ENCODE measurements around the gene B3GNT4. TPM values are rescaled to one million over a fixed set of nuclear protein-coding genes. Genes with fewer than 3 reads are reported as not detected.

The B3GNT4 gene
- total RNA-seq: not detected
- polyA plus RNA-seq: under 1 TPM; 0.11 to 0.27 TPM
- long read RNA-seq, donor 1: 0 reads
- long read RNA-seq, donor 2: 0 reads
- long read RNA-seq, donor 3: 0 reads

GRCh38 chr12:122203301-122204166, at the start of gene B3GNT4:
B3GNT4 (plus strand) TSS chr12:122203709; CDS start chr12:122204619, 910 bp downstream.
- peaks cover 0 to 21% (median 11%) of the 10 kb centered on the region in 12 donors for H3K4me1 ChIP-seq
- ATAC-seq (peak in 3 of 4 donors; percentile 51 to 70 (median 65)), DNase-seq (peak in 4 of 5 donors; percentile 44 to 77 (median 53))
- H3K27ac ChIP-seq: no peak within 1 kb of the TSS
- peaks cover 0 to 21% (median 19%) of the 10 kb centered on the region in 9 donors for H3K36me3 ChIP-seq
- no peaks in the 10 kb centered on the region for H3K9me3 ChIP-seq
- WGBS, 4 donors: 0 to 1% (median 1%) methylated on average over 28 to 104 of the region's 104 CpGs
- peaks cover 19 to 61% (median 40%) of the 10 kb centered on the region in 9 donors for H3K27me3 ChIP-seq
- TF ChIP-seq CTCF (IDR thresholded peaks at IDR 0.05): no peak
- no peak for TF ChIP-seq POLR2A (IDR thresholded peaks at IDR 0.05)
- peak within 1 kb of the TSS; percentile 33 to 70 (median 58) for H3K4me3 ChIP-seq
- intact Hi-C loops (cut with DNase I): loop anchor here in 1 of 10 donors (10.0 kb wide), 1 partner anchor 289 kb away; the partner anchor contains the start of gene CFAP251

GRCh38 chr12:122155705-122156104, 47.8 kb upstream of the B3GNT4 start:
- no peaks in the 10 kb centered on the region for H3K4me1 ChIP-seq
- no peak for DNase-seq
- no peak for ATAC-seq
- H3K27me3 ChIP-seq: peaks cover 0 to 3% (median 0%) of the 10 kb centered on the region in 9 donors
- no peaks in the 10 kb centered on the region for H3K36me3 ChIP-seq
- 60 to 76% (median 70%) methylated on average over 10 of the region's 10 CpGs for WGBS, 4 donors
- no peak for TF ChIP-seq CTCF (IDR thresholded peaks at IDR 0.05)
- TF ChIP-seq POLR2A (IDR thresholded peaks at IDR 0.05): no peak
- H3K9me3 ChIP-seq: no peaks in the 10 kb centered on the region
- H3K4me3 ChIP-seq: no peak overlapping the region
- H3K27ac ChIP-seq: no peak overlapping the region
- intact Hi-C loops (cut with DNase I): no loop called here

- TF ChIP-seq CTCF (IDR thresholded peaks at IDR 0.05) (no peak), POLR2A (IDR thresholded peaks at IDR 0.05) (no peak)
- Histone ChIP-seq H3K4me3 (no peak overlapping the region), H3K27ac (no peak overlapping the region), H3K36me3 (no peaks in the 10 kb centered on the region), H3K27me3 (peaks cover 0 to 4% (median 0%) of the 10 kb centered on the region in 9 donors), H3K4me1 (no peaks in the 10 kb centered on the region), H3K9me3 (no peaks in the 10 kb centered on the region)
- no peak for DNase-seq
- no peak for ATAC-seq
- intact Hi-C loops (cut with DNase I): no loop called here
- WGBS, 4 donors: 88 to 92% (median 88%) methylated on average over 7 of the region's 7 CpGs
These were observed 44.7 kb upstream of the B3GNT4 start for GRCh38 chr12:122158700-122159285.

- intact Hi-C loops (cut with DNase I): no loop called here
- 43 to 60% (median 54%) methylated on average over 4 of the region's 4 CpGs for WGBS, 4 donors
These were observed 43.6 kb upstream of the B3GNT4 start for GRCh38 chr12:122159882-122160281.

More at GRCh38 chr12:122159882-122160281, 43.6 kb upstream of the B3GNT4 start:
- H3K27me3 ChIP-seq: peaks cover 0 to 5% (median 0%) of the 10 kb centered on the region in 9 donors
- TF ChIP-seq CTCF (IDR thresholded peaks at IDR 0.05) (no peak), POLR2A (IDR thresholded peaks at IDR 0.05) (no peak)
- no peak overlapping the region for H3K4me3 ChIP-seq
- no peak for DNase-seq
- no peaks in the 10 kb centered on the region for H3K9me3 ChIP-seq
- no peaks in the 10 kb centered on the region for H3K36me3 ChIP-seq
- H3K4me1 ChIP-seq: no peaks in the 10 kb centered on the region
- no peak overlapping the region for H3K27ac ChIP-seq
- ATAC-seq: no peak

Data from heart left ventricle (tissue), 16 donors.